NCI-H774 (cell line): Measurements from ENCODE around the gene CARD11.

Experiments
- DNase-seq: peaks from one replicate; lab custom pipeline; 2025; lab: John Stamatoyannopoulos, UW

CARD11 gene

DNA sequence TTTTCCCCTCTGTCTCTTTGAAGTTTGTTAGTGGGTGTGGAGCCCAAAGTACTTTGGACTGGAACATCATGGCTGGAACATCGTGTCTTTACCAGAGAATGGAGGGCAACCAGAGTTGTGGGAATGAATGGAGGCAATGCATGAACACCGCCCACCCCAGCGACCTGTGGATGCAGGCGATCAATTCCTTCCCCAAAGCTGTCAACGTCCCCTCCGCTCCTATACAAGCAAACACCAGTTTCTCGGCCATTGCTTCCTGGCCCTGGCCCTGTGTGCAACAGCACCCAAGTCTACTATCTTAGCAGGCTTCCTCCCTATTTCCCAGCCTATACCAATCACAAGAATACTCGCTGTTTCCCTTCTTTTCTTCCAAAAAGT lies 62.6 kb downstream of the CARD11 start:
- no peak for DNase-seq

DNA sequence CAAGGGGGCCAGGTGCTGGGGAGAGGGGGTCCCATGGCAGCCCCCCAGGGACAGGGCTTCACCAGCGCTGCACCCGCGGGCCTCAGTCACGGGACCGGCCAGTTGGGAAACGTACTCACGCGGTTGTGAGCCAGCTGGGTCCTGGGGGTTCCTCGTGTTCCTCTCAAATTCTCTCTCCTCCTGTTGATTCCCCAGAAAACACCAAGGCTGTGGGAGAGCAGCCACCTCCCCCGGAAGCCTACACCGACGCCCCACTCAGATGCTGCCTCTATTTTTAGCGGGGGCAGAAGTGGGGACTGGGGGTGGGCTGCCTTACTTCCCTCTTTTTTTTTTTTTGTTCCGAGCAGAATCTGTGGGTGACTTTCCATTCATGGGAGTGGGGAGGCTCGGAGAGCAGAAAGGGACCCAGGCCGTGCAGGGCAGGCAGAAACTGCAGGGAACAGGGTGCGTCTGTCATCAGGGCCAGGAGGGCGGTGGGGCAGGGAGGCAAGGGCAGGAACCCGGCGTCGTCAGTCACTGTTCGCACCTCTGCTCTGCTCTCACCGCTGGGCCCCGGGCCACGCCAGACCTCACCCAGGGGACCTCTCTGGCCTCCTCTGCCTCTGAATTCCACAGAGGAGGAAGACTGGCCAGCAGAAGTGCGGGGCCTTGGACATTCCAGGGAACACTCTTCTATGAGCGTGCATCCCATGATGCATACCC lies 63.1 kb downstream of the CARD11 start:
- no peak for DNase-seq

DNA sequence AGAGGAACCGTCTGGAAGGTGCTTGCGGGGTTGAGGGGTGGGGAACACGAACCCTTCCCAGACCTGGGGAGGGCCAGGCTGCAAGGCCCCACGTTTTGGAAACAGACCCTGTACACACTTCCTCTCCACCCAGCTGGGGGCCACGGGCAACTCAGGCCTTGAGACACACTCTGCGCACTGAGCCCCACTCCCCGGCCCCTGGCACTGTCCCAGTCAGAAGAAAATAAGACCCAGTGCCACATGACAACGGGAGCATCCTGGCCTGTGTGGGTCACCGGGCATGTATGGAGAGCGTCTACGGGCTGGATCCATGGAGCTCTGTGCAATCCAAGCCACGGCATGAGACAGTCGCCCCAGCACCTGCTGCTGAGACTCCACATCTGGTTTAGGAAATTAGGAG lies 63.7 kb downstream of the CARD11 start:
- DNase-seq = no peak

DNA sequence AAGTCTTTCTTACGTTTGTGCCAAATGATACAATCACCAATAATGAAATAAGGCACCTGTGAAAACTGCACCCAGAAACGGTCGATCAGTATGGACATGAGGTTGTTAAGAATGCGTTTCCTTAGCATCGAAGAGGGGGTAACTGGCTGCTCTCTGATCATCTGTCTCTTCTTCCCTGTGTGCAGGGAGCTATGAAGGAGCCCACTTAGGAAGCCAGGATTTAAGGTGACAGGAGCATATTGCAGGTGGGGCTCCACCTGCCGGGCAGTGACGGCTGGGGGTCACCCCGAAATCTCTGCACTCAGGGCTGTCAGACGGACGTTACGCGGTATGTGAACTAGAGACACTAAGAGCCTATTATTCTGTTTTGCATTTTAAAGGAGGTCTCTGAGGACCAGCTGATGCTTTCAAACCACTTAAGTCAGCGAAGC lies 64.5 kb downstream of the CARD11 start:
- no peak for DNase-seq

- DNase-seq = no peak
These were observed 65.3 kb downstream of the CARD11 start for GRCh38 chr7:2978408-2978807.

- no peak for DNase-seq
These were observed 67.8 kb downstream of the CARD11 start for GRCh38 chr7:2975821-2976371.

GRCh38 chr7:2974093-2974819 lies 69.4 kb downstream of the CARD11 start:
- DNase-seq = no peak

GRCh38 chr7:2972835-2973161 lies 70.9 kb downstream of the CARD11 start:
- no peak for DNase-seq

DNA sequence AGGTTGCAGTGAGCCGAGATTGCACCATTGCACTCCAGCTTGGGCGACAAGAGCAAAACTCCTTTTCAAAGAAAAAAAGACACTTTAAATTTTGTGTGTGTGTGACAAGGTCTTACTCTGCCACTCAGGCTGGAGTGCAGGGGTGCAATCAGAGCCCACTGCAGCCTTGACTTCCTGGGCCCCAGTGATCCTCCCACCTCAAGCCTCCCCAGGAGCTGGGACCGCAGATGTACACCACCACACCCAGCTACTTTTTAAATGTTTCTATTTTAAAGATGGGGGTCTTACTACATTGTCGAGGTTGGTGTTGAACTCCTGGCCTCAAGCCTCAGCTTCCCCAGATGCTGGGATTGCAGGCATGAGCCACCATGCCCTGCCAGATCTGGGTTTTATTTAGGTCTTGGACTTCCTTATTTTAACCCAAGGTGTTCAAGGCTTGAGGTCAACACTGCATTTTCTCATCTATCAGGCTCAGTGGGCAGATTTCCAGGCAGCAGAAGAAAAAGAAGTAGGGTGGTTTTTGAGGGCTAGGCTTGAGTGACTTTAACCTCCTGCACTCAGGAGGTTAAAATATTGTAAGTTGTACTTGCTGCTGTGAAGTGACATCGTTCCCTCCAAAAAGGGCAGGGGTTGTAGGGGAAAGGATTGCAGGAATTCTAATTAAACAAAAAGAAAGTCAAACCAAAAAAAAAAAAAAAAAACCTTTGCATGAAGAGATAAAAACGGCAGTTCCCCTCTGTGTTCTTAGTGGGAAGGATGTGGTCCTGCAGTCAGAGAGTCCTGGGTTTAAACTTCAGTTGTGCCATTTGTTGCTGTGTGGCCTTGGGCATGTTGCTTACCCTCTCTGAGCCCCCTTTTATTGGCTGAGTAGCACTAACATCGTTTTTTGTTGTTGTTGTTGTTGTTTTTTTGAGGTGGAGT lies 71.5 kb downstream of the CARD11 start:
- DNase-seq = no peak

DNA sequence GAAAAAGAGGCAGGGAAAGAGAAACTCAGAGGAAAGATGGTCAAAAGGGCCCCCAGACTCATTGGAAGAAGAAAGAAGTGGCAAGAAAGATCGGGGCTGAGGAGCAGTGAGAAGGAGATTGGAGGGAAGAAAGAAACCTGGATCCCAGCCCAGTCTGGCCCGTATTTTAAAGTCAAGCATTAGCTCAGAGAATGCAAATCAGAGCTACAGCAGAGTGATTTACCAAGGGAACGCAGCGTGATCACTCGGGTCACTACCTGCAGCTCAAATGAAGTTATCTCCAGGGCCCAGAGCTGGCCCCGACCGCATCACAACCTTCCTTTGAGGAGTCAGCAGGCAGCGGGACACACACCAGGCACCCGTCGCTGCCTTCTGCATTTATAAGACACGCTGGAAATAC lies 72.8 kb downstream of the CARD11 start:
- no peak for DNase-seq

GRCh38 chr7:2970307-2970664 lies 73.4 kb downstream of the CARD11 start:
- no peak for DNase-seq

GRCh38 chr7:2969398-2970306 lies 74.0 kb downstream of the CARD11 start:
- DNase-seq = no peak

- DNase-seq = no peak
These were observed 74.9 kb downstream of the CARD11 start for GRCh38 chr7:2968616-2969397.

DNA sequence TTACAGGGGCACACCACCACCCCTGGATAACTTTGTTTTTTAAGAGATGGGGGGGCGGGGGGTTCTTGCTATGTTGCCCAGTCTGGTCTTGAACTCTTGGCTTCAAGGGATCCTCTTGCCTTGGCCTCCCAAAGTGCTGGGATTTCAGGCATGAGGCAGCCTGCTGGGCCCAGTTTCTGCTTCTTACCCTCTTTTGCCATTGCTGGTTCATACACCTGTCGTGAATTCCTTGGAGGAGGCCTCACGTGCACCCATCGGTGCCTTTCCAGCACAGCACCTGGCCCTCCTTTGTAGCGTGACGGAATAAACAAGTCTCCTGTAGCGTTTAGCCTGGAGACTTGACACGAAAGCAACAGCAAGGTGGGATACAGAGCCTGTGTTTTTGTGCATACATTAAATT lies 75.5 kb downstream of the CARD11 start:
- DNase-seq = no peak

GRCh38 chr7:2967705-2968104 lies 76.0 kb downstream of the CARD11 start:
- no peak for DNase-seq

DNA sequence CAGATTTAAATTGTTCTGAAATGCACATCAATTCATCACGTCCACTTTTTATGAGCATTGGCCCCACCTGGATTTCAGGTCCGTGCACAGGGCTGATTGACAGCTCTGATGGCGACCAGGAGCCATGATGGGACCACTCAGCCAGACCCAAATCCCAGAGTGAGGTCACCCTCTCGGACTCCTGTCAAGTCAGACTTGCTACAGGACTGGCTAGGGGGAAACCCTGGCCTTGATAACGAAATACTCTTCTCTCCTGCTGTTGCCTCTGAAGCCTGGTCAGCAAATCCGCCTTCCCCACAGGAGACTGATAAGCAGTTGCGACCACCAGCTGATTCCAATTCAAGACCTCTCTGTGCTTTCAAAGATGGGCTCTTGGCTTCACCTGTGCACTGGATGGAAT lies 76.4 kb downstream of the CARD11 start:
- DNase-seq = no peak

- no peak for DNase-seq
These were observed 77.1 kb downstream of the CARD11 start for GRCh38 chr7:2966466-2967078.

DNA sequence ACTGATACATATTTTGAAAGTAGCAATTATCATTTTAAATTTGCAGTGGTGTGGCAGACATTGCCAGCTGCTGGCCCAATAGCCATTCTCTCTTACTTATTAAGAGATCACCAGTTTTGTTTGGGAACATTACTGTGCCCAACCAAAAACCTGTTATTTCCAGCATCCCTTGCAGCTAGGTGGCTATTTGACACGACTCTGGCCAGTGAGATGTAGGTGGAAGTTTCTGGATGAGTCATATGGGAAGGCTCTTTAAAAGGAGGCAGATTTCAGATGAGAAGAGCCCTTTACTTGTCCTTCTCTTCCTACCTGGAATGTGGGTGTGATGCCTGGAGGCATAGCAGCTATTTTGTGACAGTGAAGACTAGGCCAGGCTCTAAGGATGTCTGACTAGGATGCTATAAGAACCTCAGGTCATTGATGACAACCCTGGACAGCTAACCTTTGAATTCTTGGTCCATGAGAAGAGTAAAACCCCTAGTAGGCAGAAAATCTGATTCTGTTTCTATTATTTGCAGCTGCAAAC lies 77.9 kb downstream of the CARD11 start:
- DNase-seq = no peak

DNA sequence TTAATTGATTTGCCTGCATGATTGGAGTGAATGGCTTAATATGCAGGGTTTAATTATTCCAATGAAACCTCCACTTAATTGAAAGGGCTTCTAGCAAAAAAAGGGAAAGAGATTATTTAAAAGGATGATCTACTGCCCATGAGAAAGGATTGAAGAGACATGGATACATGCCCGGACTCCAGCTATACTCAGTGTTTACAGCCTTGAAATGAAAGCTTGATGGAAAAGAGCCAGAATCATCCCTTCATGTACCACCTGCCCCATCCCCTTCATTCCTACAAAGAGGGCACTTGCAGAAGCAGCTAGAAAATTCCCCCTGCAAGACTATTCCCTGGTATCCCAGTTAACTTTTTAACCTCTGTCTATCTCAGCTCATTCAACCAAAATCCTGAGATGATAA lies 78.4 kb downstream of the CARD11 start:
- DNase-seq = no peak

GRCh38 chr7:2964208-2964607 lies 79.5 kb downstream of the CARD11 start:
- DNase-seq = no peak
